Measurements from ENCODE around the gene CEACAM7. TPM values are rescaled to one million over a fixed set of nuclear protein-coding genes. Genes with fewer than 3 reads are reported as not detected.
"Not testable (repeated sequence)": the region's sequence is repeated elsewhere in the genome, so short reads cannot be mapped to it uniquely, and the experiment has no call there.

The CEACAM7 gene
- polyA plus RNA-seq, 2 donors = 59.6 to 96.6 TPM

DNA sequence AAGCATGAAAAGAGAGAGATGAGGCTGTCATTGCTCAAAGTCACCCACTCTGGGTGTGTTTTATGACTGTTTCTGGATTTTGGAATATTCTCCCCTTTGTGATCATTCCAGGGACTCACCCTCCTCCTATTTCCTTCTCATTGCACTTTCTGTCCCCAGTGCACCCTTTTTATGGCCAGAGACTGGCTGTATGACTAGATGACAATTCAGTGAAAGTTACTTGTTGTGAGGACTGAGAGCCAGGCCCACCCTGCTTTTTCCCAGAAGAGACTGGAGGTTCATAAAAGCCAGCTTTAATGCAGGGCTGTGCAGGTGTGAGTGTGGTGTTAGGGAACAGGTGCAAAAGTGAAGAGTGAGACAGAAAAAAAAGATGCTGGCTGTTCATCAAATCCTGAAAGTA is 17.3 kb downstream of the CEACAM7 start:
- Histone ChIP-seq H3K36me3 (ENCODE audit: control insufficient read depth in 2 of 2, insufficient read depth in 2 of 2, low read length in 1 of 2) (no peaks in the 10 kb centered on the region), H3K4me1 (ENCODE audit: control insufficient read depth in 2 of 2, insufficient read depth in 2 of 2, low read length in 1 of 2) (no peaks in the 10 kb centered on the region), H3K27ac (ENCODE audit: low read depth in 2 of 2, low read length in 1 of 2) (no peak overlapping the region), H3K27me3 (ENCODE audit: control insufficient read depth in 1 of 2, insufficient read depth in 2 of 2, low read length in 2 of 2) (peaks cover 0 to 4% of the 10 kb centered on the region in 2 donors), H3K4me3 (ENCODE audit: low read depth in 1 of 2, low read length in 2 of 2) (no peak overlapping the region), H3K9me3 (ENCODE audit: control insufficient read depth in 2 of 2, insufficient read depth in 1 of 2, low read depth in 1 of 2, low read length in 1 of 2) (peaks cover 3 to 7% of the 10 kb centered on the region in 2 donors)

DNA sequence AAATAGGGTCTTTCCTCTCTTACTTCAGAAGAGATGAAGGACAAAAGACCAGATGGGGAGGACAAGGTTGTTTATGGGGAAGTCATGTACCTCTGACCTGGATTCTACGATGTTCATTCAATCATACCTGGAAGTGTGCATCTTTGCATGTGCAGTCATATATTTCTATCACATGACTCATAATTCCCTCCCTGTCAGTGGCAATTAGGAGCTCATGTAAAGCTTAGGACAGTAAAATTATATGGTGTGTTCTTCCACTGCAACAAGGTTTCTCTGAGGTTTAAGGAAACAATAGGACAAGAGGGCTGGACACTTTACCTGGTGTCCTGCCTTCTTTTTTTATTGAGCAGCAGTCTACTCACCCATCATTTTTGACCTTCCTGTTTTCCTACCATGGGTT is 19.8 kb downstream of the CEACAM7 start:
- Histone ChIP-seq H3K27me3 (ENCODE audit: control insufficient read depth in 1 of 2, insufficient read depth in 2 of 2, low read length in 2 of 2) (peaks cover 0 to 4% of the 10 kb centered on the region in 2 donors), H3K4me1 (ENCODE audit: control insufficient read depth in 2 of 2, insufficient read depth in 2 of 2, low read length in 1 of 2) (no peaks in the 10 kb centered on the region), H3K36me3 (ENCODE audit: control insufficient read depth in 2 of 2, insufficient read depth in 2 of 2, low read length in 1 of 2) (no peaks in the 10 kb centered on the region), H3K27ac (ENCODE audit: low read depth in 2 of 2, low read length in 1 of 2) (no peak overlapping the region), H3K9me3 (ENCODE audit: control insufficient read depth in 2 of 2, insufficient read depth in 1 of 2, low read depth in 1 of 2, low read length in 1 of 2) (peaks cover 3 to 8% of the 10 kb centered on the region in 2 donors), H3K4me3 (ENCODE audit: low read depth in 1 of 2, low read length in 2 of 2) (no peak overlapping the region)
- WGBS, 2 donors = 61 to 69% methylated on average over 1 of the region's 1 CpG

DNA sequence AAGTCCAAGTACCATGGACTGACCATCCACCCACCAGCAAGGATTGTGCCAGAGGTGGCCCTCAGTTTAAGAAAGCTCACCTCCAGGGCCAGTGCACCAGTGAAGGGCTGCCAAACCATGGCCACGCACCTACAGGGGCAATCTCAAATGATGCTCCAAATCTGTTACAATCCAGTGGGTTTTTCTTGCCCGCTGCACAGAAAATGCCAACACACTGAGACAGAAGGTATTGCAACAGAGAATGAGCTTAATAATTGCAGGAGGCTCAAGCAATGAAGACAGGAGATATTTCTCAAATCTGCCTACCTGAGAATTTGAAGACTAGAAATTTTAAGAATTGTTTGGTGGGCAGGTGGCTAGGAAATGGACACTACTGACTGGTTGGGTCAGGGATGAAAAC is 22.0 kb downstream of the CEACAM7 start:
- H3K4me1 ChIP-seq (ENCODE audit: control insufficient read depth in 2 of 2, insufficient read depth in 2 of 2, low read length in 1 of 2) = no peaks in the 10 kb centered on the region
- no peak overlapping the region for H3K27ac ChIP-seq (ENCODE audit: low read depth in 2 of 2, low read length in 1 of 2)

DNA sequence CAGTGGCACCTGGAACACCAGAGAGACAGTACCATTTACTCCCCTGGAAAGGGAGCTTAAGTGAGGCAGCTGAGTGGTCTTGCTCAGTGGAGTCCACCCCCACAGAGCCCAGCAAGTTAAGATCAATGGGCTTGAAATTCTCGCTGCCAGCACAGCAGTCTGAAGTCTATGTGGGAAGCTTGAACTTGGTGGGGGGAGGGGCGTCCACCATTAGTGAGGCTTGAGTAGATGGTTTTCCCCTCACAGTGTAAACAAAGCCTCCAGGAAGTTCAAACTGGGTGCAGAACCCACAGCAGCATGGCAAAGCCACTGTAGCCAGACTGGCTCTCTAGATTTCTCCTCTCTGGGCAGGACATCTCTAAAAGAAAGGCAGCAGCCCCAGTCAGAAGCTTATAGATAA is 30.9 kb downstream of the CEACAM7 start:
- Histone ChIP-seq H3K27ac (ENCODE audit: low read depth in 2 of 2, low read length in 1 of 2) (peak overlapping the region; percentile 27 to 86), H3K4me3 (ENCODE audit: low read depth in 1 of 2, low read length in 2 of 2) (peak overlapping the region in 1 of 2 donors; percentile 19), H3K27me3 (ENCODE audit: control insufficient read depth in 1 of 2, insufficient read depth in 2 of 2, low read length in 2 of 2) (no peaks in the 10 kb centered on the region), H3K4me1 (ENCODE audit: control insufficient read depth in 2 of 2, insufficient read depth in 2 of 2, low read length in 1 of 2) (no peaks in the 10 kb centered on the region), H3K36me3 (ENCODE audit: control insufficient read depth in 2 of 2, insufficient read depth in 2 of 2, low read length in 1 of 2) (no peaks in the 10 kb centered on the region), H3K9me3 (ENCODE audit: control insufficient read depth in 2 of 2, insufficient read depth in 1 of 2, low read depth in 1 of 2, low read length in 1 of 2) (no peaks in the 10 kb centered on the region)
- 27 to 32% methylated on average over 2 of the region's 2 CpGs for WGBS, 2 donors

More for the DNA sequence above, 22.0 kb downstream of the CEACAM7 start:
- 54 to 68% methylated on average over 2 of the region's 2 CpGs for WGBS, 2 donors
- Histone ChIP-seq H3K9me3 (ENCODE audit: control insufficient read depth in 2 of 2, insufficient read depth in 1 of 2, low read depth in 1 of 2, low read length in 1 of 2) (peaks cover 3 to 8% of the 10 kb centered on the region in 2 donors), H3K36me3 (ENCODE audit: control insufficient read depth in 2 of 2, insufficient read depth in 2 of 2, low read length in 1 of 2) (no peaks in the 10 kb centered on the region), H3K27me3 (ENCODE audit: control insufficient read depth in 1 of 2, insufficient read depth in 2 of 2, low read length in 2 of 2) (peaks cover 0 to 4% of the 10 kb centered on the region in 2 donors), H3K4me3 (ENCODE audit: low read depth in 1 of 2, low read length in 2 of 2) (no peak overlapping the region)

DNA sequence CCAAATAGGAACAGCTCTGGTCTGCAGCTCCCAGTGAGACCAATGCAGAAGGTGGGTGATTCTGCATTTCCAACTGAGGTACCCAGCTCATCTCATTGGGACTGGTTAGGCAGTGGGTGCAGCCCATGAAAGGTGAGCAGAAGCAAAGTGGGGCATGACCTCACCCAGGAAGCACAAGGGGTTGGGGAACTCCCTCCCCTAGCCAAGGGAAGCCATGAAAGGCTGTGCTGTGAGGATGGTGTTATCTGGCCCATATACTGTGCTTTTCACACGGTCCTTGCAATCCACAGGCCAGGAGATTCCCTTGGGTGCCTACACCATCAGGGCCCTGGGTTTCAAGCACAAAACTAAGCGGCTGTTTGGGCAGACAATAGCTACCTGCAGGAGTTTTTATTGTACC is 31.3 kb downstream of the CEACAM7 start:
- peak overlapping the region; percentile 1 to 65 for H3K27ac ChIP-seq (ENCODE audit: low read depth in 2 of 2, low read length in 1 of 2)
- not testable (repeated sequence) for H3K4me3 ChIP-seq (ENCODE audit: low read depth in 1 of 2, low read length in 2 of 2); H3K9me3 ChIP-seq (ENCODE audit: control insufficient read depth in 2 of 2, insufficient read depth in 1 of 2, low read depth in 1 of 2, low read length in 1 of 2); H3K36me3 ChIP-seq (ENCODE audit: control insufficient read depth in 2 of 2, insufficient read depth in 2 of 2, low read length in 1 of 2); H3K4me1 ChIP-seq (ENCODE audit: control insufficient read depth in 2 of 2, insufficient read depth in 2 of 2, low read length in 1 of 2); H3K27me3 ChIP-seq (ENCODE audit: control insufficient read depth in 1 of 2, insufficient read depth in 2 of 2, low read length in 2 of 2)
- WGBS, 2 donors = 65 to 68% methylated on average over 2 of the region's 2 CpGs

DNA sequence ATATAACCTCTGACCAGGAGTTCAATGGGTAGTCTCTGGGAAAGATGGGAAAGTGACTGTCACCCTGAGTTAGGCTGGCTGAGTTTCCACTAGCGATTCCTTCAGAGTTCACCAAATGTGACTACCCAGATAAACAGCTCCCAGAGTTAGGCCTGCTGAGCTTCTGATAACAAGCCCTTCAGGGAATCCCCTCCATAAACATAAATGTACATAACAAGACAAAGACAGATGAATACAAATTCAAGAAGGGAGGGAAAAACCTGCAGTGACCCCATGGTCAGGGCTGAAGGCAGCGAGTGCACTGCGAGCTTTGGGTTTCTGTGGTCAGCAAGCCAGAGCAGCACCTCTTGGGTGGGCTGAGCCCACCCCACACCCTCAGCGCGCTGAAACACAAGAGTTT is 35.8 kb downstream of the CEACAM7 start:
- no peak overlapping the region for H3K4me3 ChIP-seq (ENCODE audit: low read depth in 1 of 2, low read length in 2 of 2)
- no peak overlapping the region for H3K27ac ChIP-seq (ENCODE audit: low read depth in 2 of 2, low read length in 1 of 2)
- H3K27me3 ChIP-seq (ENCODE audit: control insufficient read depth in 1 of 2, insufficient read depth in 2 of 2, low read length in 2 of 2) = no peaks in the 10 kb centered on the region
- H3K4me1 ChIP-seq (ENCODE audit: control insufficient read depth in 2 of 2, insufficient read depth in 2 of 2, low read length in 1 of 2) = no peaks in the 10 kb centered on the region
- 64 to 68% methylated on average over 5 of the region's 5 CpGs for WGBS, 2 donors
- H3K9me3 ChIP-seq (ENCODE audit: control insufficient read depth in 2 of 2, insufficient read depth in 1 of 2, low read depth in 1 of 2, low read length in 1 of 2) = no peaks in the 10 kb centered on the region
- peaks cover 0 to 2% of the 10 kb centered on the region in 2 donors for H3K36me3 ChIP-seq (ENCODE audit: control insufficient read depth in 2 of 2, insufficient read depth in 2 of 2, low read length in 1 of 2)

DNA sequence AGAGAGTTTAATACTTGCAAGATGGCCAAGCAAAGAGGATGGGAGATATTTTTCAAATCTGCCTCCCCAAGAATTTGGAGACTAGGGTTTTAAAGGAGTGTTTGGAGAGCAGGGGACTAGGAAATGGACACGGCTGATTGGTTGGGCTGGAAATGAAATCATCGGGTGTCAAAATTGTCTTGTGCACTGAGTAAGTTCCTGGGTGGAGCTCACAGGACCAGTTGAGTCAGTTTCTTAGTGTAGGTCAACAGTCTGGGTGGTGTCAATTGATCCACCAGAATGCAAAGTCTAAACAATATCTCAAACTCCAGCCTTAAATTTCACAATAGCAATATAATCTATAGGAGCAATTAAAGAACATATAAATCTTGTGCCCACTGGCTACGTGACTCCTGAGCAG is 38.2 kb downstream of the CEACAM7 start:
- H3K9me3 ChIP-seq (ENCODE audit: control insufficient read depth in 2 of 2, insufficient read depth in 1 of 2, low read depth in 1 of 2, low read length in 1 of 2) = no peaks in the 10 kb centered on the region
- H3K4me1 ChIP-seq (ENCODE audit: control insufficient read depth in 2 of 2, insufficient read depth in 2 of 2, low read length in 1 of 2) = no peaks in the 10 kb centered on the region
- H3K4me3 ChIP-seq (ENCODE audit: low read depth in 1 of 2, low read length in 2 of 2) = no peak overlapping the region
- peak overlapping the region in 1 of 2 donors; percentile 10 for H3K27ac ChIP-seq (ENCODE audit: low read depth in 2 of 2, low read length in 1 of 2)
- H3K27me3 ChIP-seq (ENCODE audit: control insufficient read depth in 1 of 2, insufficient read depth in 2 of 2, low read length in 2 of 2) = no peaks in the 10 kb centered on the region
- WGBS, 2 donors = 35 to 40% methylated on average over 3 of the region's 3 CpGs
- peaks cover 0 to 2% of the 10 kb centered on the region in 2 donors for H3K36me3 ChIP-seq (ENCODE audit: control insufficient read depth in 2 of 2, insufficient read depth in 2 of 2, low read length in 1 of 2)

DNA sequence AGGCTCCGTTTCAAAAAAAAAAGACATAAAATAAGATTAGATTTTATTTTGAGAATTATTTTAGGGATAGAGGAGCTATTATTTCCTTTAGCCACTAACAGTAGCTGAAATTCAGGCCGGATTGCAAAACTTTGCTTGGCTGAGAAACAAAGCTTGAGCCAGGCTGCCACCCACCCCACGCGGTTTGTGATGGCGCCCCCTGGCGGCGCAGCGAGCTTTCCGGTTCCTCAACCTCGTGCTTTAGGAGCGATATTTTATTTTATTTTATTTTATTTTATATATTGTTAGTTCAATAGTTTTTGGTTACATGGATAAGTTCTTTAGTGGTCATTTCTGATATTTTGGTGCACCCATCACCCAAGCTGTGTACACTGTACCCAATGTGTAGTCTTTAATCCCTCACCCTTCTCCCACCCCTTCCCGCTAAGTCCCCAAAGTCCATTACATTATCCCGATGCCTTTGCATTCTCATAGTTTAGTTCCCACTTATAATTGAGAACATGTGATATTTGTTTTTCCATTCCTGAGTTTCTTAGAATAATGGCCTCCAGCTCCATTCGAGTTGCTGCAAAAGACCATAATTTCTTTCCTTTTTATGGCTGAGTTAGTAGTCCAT is 41.4 kb downstream of the CEACAM7 start:
- Histone ChIP-seq H3K4me3 (ENCODE audit: low read depth in 1 of 2, low read length in 2 of 2) (no peak overlapping the region), H3K27ac (ENCODE audit: low read depth in 2 of 2, low read length in 1 of 2) (no peak overlapping the region), H3K27me3 (ENCODE audit: control insufficient read depth in 1 of 2, insufficient read depth in 2 of 2, low read length in 2 of 2) (no peaks in the 10 kb centered on the region), H3K9me3 (ENCODE audit: control insufficient read depth in 2 of 2, insufficient read depth in 1 of 2, low read depth in 1 of 2, low read length in 1 of 2) (no peaks in the 10 kb centered on the region), H3K36me3 (ENCODE audit: control insufficient read depth in 2 of 2, insufficient read depth in 2 of 2, low read length in 1 of 2) (peaks cover 0 to 2% of the 10 kb centered on the region in 2 donors), H3K4me1 (ENCODE audit: control insufficient read depth in 2 of 2, insufficient read depth in 2 of 2, low read length in 1 of 2) (no peaks in the 10 kb centered on the region)
- WGBS, 2 donors = 36 to 51% methylated on average over 14 of the region's 14 CpGs

DNA sequence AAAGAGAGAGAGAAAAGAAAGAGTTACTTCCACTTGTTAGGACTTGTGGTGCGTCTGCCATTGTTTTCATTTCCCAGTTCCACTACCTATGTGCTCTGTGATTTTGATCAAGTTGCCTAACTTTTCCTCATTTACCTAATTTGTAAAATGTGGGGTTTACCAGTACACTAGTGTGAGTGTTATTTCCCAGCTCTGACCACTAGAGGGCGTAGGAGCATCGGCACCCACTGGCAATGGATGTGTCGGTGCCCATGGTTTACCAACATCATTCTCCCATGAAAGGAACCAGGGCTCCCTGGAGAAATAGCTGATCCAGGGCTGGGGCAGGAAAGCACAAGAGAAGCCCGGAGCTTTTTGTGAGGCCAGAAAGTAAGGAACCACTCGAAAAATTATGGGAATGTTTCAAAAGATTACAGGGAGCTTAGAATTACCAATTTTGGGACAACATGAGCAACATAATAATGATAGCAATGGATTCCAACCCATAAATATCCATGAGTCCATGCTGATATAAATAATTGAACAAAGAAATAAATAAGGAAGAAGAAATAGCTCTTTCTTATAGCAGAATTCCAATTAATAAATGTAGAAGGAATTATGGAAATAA is 46.1 kb downstream of the CEACAM7 start:
- H3K9me3 ChIP-seq (ENCODE audit: control insufficient read depth in 2 of 2, insufficient read depth in 1 of 2, low read depth in 1 of 2, low read length in 1 of 2) = no peaks in the 10 kb centered on the region
- no peaks in the 10 kb centered on the region for H3K4me1 ChIP-seq (ENCODE audit: control insufficient read depth in 2 of 2, insufficient read depth in 2 of 2, low read length in 1 of 2)
- no peaks in the 10 kb centered on the region for H3K27me3 ChIP-seq (ENCODE audit: control insufficient read depth in 1 of 2, insufficient read depth in 2 of 2, low read length in 2 of 2)
- 4 to 5% methylated on average over 6 of the region's 6 CpGs for WGBS, 2 donors
- H3K4me3 ChIP-seq (ENCODE audit: low read depth in 1 of 2, low read length in 2 of 2) = no peak overlapping the region
- H3K27ac ChIP-seq (ENCODE audit: low read depth in 2 of 2, low read length in 1 of 2) = no peak overlapping the region
- H3K36me3 ChIP-seq (ENCODE audit: control insufficient read depth in 2 of 2, insufficient read depth in 2 of 2, low read length in 1 of 2) = no peaks in the 10 kb centered on the region

DNA sequence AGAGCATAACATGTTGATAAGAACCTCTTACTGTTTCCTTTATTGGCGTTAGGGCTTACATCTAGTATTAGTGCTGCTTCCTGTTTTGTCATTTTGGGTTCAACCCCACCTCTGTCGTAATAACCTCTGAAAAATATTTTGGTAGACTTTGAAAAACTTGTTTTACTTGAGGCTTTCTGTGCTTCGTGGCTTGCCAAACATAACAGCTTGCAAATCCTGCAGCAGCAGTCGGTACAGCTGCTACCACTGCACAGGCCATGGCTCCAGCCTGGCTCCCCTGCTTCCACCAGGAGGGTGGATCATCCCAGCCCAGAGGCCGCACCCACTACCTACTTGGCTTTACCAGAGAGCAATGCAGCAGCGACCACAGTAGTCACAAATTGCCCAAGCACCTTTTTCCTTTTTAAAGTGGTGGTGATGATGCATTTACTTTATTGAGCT is 49.4 kb downstream of the CEACAM7 start:
- Histone ChIP-seq H3K36me3 (ENCODE audit: control insufficient read depth in 2 of 2, insufficient read depth in 2 of 2, low read length in 1 of 2) (no peaks in the 10 kb centered on the region), H3K27ac (ENCODE audit: low read depth in 2 of 2, low read length in 1 of 2) (peak overlapping the region in 1 of 2 donors; percentile 49), H3K9me3 (ENCODE audit: control insufficient read depth in 2 of 2, insufficient read depth in 1 of 2, low read depth in 1 of 2, low read length in 1 of 2) (no peaks in the 10 kb centered on the region), H3K27me3 (ENCODE audit: control insufficient read depth in 1 of 2, insufficient read depth in 2 of 2, low read length in 2 of 2) (no peaks in the 10 kb centered on the region), H3K4me3 (ENCODE audit: low read depth in 1 of 2, low read length in 2 of 2) (no peak overlapping the region), H3K4me1 (ENCODE audit: control insufficient read depth in 2 of 2, insufficient read depth in 2 of 2, low read length in 1 of 2) (no peaks in the 10 kb centered on the region)
- WGBS, 2 donors = 35 to 36% methylated on average over 6 of the region's 6 CpGs

All from esophagus (tissue), 2 donors.